ENCODE data around the gene HAPLN1.

DNA sequence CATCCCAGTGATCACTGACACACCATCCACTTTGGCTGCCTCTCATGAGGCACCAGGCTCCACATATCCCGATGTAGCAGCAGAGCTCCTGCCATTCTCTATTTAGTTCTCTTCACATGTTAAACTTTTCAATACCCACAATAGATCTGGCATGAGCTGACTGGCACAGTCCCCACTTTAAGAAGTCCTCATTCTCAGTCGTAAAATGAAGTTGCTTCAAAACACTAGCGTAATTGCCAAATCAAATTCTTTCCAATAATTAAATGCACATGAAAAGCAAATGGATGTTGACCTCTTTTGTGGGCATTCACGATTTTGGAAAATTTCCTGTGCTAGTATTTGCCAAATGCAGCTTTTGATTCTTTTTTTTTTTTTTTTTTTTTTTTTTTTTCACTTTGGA, 32.4 kb downstream of the HAPLN1 start:
- TF ChIP-seq POLR2A (IDR thresholded peaks at IDR 0.05), result no peak
- TF ChIP-seq, protein P1, sequence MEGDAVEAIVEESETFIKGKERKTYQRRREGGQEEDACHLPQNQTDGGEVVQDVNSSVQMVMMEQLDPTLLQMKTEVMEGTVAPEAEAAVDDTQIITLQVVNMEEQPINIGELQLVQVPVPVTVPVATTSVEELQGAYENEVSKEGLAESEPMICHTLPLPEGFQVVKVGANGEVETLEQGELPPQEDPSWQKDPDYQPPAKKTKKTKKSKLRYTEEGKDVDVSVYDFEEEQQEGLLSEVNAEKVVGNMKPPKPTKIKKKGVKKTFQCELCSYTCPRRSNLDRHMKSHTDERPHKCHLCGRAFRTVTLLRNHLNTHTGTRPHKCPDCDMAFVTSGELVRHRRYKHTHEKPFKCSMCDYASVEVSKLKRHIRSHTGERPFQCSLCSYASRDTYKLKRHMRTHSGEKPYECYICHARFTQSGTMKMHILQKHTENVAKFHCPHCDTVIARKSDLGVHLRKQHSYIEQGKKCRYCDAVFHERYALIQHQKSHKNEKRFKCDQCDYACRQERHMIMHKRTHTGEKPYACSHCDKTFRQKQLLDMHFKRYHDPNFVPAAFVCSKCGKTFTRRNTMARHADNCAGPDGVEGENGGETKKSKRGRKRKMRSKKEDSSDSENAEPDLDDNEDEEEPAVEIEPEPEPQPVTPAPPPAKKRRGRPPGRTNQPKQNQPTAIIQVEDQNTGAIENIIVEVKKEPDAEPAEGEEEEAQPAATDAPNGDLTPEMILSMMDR (IDR thresholded peaks at IDR 0.05), result no peak
- TF ChIP-seq EP300 (IDR thresholded peaks at IDR 0.05), result no peak
- no peak for TF ChIP-seq POLR2AphosphoS5 (IDR thresholded peaks at IDR 0.05)
